HEK293T (cell line): ENCODE data around the gene CR2.

Source experiments
- ARNT ChIP-seq: fragments of 450-650 bp; IDR thresholded peaks from 2 replicates; pipeline ENCODE4 v1.6.1; 2017; ENCODE audit warnings: mild to moderate bottlenecking
- FOXM1 ChIP-seq: fragments of 450-650 bp; IDR thresholded peaks from 2 replicates; pipeline ENCODE4 v1.6.1; 2017; ENCODE audit warnings: mild to moderate bottlenecking, borderline replicate concordance
- NFRKB ChIP-seq: fragments of 450-650 bp; IDR thresholded peaks from 2 replicates; pipeline ENCODE4 v1.6.1; 2016; ENCODE audit warnings: mild to moderate bottlenecking, moderate library complexity
- SP1 ChIP-seq: fragments of 450-650 bp; IDR thresholded peaks from 2 replicates; pipeline ENCODE4 v1.6.1; 2017
- SUZ12 ChIP-seq: fragments of 450-650 bp; IDR thresholded peaks from 2 replicates; pipeline ENCODE4 v1.6.1; 2016; ENCODE audit warnings: mild to moderate bottlenecking

GRCh38 chr1:207421078-207421477, 33.0 kb upstream of the CR2 start:
- TF ChIP-seq NFRKB (no peak), SUZ12 (no peak), SP1 (no peak), FOXM1 (no peak), ARNT (no peak)
